ENCODE data around the gene MRPL19.
"Not testable (repeated sequence)": the region's sequence is repeated elsewhere in the genome, so short reads cannot be mapped to it uniquely, and the experiment has no call there.

GRCh38 chr2:75711590-75711989, 65.0 kb downstream of the MRPL19 start:
- TF ChIP-seq SP1 (IDR thresholded peaks at IDR 0.05; ENCODE audit: low read depth); CTCF (IDR thresholded peaks at IDR 0.05 in 2 of 3, conservative IDR thresholded peaks at IDR 0.05 in 1 of 3; ENCODE audit: borderline replicate concordance in 1 of 3, insufficient read depth in 1 of 3, low read depth in 2 of 3, low read length in 2 of 3); CEBPB (IDR thresholded peaks at IDR 0.05; ENCODE audit: low read depth); EZH2 (IDR thresholded peaks at IDR 0.05): not testable (repeated sequence)

All from HCT116 (cell line).